WTC11 (cell line): ENCODE results near the gene ZBTB20.

Experiments used
- NFATC4 ChIP-seq: fragments of 250-450 bp; sonication (Bioruptor Pico); IDR thresholded peaks from 2 replicates; pipeline ENCODE4 v1.9.0; 2021; ENCODE audit warnings: mild to moderate bottlenecking
- NR2C2 ChIP-seq: sonication (generic); formaldehyde crosslinking; IDR thresholded peaks from 2 replicates; pipeline ENCODE4 v1.8.0; 2022; ENCODE audit warnings: mild to moderate bottlenecking, missing genetic modification reagents
- TF ChIP-seq, protein P1 (sequence below): fragments of 200-600 bp; IDR thresholded peaks from 2 replicates; pipeline ENCODE4 v1.8.0; 2022; ENCODE audit warnings: antibody characterized with exemption

GRCh38 chr3:114370537-114371174 lies 776.4 kb downstream of the ZBTB20 start:
- TF ChIP-seq NR2C2 (CRISPR knock-in tag) (no peak), NFATC4 (CRISPR knock-in tag) (no peak)
- TF ChIP-seq, protein P1, sequence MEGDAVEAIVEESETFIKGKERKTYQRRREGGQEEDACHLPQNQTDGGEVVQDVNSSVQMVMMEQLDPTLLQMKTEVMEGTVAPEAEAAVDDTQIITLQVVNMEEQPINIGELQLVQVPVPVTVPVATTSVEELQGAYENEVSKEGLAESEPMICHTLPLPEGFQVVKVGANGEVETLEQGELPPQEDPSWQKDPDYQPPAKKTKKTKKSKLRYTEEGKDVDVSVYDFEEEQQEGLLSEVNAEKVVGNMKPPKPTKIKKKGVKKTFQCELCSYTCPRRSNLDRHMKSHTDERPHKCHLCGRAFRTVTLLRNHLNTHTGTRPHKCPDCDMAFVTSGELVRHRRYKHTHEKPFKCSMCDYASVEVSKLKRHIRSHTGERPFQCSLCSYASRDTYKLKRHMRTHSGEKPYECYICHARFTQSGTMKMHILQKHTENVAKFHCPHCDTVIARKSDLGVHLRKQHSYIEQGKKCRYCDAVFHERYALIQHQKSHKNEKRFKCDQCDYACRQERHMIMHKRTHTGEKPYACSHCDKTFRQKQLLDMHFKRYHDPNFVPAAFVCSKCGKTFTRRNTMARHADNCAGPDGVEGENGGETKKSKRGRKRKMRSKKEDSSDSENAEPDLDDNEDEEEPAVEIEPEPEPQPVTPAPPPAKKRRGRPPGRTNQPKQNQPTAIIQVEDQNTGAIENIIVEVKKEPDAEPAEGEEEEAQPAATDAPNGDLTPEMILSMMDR: peak; percentile 62
